HG03066 (cell line): ENCODE measurements around the gene GRK4.

Experiments used
- ATAC-seq: cut with Tn5 transposase; IDR thresholded peaks from one replicate; pipeline ENCODE4 v1.9.1; 2021; ENCODE audit warnings: low read depth; ENCODE audit not compliant: unreplicated experiment

GRK4 gene

DNA sequence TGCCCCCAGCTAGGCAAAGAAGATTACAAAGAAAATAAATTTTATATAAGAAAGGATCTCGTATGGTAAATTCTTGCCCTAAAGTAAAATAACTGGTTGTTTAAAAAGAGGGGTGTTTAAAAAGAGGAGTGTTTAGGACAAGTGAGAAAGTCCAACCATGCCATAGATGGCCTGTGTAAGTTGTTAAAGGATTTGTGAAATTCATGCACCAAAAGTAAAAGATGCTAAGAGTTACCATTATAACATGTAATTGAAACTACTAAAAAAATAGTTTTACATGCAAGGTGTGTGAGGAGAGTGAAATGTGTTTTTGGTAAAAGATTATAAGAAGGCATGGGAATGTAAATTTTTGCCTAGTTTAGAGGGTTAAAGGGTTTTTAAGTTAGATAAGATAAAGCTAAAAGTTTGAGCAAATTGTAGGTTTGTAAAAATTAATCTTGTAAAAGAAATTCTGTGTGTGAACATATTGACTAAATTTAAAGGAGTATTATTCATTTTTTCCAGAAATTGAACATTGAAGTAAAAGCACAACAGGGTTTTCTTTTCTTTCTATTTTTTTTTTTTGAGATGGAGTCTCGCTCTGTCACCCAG is 90.9 kb downstream of the GRK4 start:
- ATAC-seq, result no peak

DNA sequence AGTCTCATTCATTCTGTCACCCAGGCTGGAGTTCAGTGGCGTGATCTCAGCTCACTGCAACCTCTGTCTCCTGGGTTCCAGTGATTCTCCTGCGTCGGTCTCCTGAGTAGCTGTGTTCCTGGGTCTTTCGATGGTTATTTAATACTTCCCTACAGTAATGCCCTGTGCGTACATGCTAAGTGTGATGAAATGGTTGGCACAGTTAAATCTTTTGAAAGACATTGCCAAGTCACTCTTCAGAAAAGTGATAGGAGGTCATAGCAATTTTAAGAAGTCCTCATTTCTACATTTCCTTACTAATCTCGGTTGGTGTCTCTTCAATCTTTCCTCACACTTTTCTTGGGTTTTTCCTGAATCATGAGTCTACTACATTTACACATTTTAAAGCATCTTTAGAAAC is 96.6 kb downstream of the GRK4 start:
- ATAC-seq, result no peak

DNA sequence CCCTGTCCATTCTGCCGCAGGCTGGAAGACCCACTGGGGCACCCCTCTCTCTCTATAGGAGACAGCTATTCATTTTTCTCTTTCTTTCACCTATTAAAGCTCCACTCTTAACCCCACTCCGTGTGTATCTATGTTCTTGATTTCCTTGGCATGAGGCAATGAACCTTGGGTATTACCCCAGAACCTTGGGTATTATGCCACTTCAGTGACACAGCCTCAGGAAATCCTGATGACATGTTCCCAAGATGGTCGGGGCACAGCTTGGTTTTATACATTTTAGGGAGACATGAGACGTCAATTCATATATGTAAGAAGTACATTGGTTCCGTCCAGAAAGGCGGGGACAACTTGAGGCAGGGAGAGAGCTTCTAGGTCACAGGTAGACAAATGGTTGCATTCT is 97.6 kb downstream of the GRK4 start:
- no peak for ATAC-seq

GRCh38 chr4:3062471-3062870 is 99.1 kb downstream of the GRK4 start:
- ATAC-seq, result no peak

DNA sequence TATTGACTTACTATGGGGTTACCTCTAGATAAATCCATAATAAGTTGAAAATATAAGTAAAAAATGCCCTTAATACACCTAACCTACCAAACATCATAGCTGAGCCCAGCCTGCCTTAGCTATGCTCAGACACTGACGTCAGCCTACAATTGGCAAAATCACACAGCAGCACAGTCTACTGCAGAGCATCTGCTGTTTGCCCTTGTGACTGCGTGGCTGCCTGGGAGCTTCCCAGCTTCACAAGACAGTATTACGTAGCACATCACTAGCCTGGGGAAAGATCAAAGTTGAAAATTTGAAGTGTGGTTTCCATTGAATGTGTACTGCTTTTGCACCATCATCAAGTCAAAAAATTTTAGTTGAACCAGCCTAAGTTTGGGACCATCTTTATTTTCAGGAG is 102.2 kb downstream of the GRK4 start:
- ATAC-seq, result no peak

GRCh38 chr4:3066836-3067400 is 103.5 kb downstream of the GRK4 start:
- no peak for ATAC-seq

GRCh38 chr4:3067473-3068001 is 104.2 kb downstream of the GRK4 start:
- no peak for ATAC-seq

DNA sequence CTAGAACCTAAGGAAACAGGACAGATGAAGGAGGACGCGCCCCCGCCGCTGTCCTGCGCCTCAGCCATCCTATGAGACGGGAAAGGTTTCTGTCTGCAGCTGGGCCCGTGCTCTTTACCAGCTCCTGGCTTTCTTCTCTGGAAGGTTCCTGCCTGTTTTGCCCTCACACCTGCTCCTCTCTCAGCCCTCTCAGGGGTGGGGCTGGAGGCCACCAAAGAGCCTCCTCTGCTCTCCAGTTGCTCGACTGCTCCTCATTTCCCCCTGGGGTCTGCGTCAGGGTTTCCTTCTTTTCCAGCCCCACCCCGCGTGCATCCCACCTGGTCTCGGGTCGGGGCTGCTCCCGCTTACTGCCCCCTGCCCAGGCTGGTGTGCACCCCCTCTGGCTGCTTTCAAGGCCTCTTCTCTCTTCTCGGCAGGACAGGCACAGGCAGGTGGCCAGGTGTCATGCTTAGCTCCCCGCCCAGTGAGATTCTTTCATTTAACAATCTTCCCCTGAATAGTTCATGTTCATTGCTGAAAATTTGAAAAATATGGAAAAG is 106.4 kb downstream of the GRK4 start:
- ATAC-seq, result no peak

- ATAC-seq, result no peak
Measured at GRCh38 chr4:3070709-3071500, 107.5 kb downstream of the GRK4 start.

GRCh38 chr4:3071811-3072210 is 108.4 kb downstream of the GRK4 start:
- no peak for ATAC-seq

- ATAC-seq, result peak; percentile 19
Measured at GRCh38 chr4:3073158-3074077, 110.0 kb downstream of the GRK4 start.

DNA sequence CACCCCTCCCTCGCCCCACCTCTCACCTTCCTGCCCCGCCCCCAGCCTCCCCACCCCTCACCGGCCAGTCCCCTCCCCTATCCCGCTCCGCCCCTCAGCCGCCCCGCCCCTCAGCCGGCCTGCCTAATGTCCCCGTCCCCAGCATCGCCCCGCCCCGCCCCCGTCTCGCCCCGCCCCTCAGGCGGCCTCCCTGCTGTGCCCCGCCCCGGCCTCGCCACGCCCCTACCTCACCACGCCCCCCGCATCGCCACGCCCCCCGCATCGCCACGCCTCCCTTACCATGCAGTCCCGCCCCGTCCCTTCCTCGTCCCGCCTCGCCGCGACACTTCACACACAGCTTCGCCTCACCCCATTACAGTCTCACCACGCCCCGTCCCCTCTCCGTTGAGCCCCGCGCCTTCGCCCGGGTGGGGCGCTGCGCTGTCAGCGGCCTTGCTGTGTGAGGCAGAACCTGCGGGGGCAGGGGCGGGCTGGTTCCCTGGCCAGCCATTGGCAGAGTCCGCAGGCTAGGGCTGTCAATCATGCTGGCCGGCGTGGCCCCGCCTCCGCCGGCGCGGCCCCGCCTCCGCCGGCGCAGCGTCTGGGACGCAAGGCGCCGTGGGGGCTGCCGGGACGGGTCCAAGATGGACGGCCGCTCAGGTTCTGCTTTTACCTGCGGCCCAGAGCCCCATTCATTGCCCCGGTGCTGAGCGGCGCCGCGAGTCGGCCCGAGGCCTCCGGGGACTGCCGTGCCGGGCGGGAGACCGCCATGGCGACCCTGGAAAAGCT is 110.9 kb downstream of the GRK4 start, which contains the start of the genes HTT and HTT-AS:
HTT (plus strand) TSS at position 604 of the 768 bp plus-strand sequence; CDS start at position 749, 145 bp downstream.
HTT-AS (minus strand) TSS at position 461 of the 768 bp plus-strand sequence.
- ATAC-seq, result peak; percentile 71

GRCh38 chr4:3074846-3075651 is 111.7 kb downstream of the GRK4 start:
- ATAC-seq, result no peak

- no peak for ATAC-seq
Measured at GRCh38 chr4:3075652-3075981, 112.2 kb downstream of the GRK4 start.

- peak; percentile 32 for ATAC-seq
Measured at GRCh38 chr4:3077796-3078195, 114.4 kb downstream of the GRK4 start.

- no peak for ATAC-seq
Measured at GRCh38 chr4:3079694-3080123, 116.3 kb downstream of the GRK4 start.

GRCh38 chr4:3082925-3083515 is 119.6 kb downstream of the GRK4 start:
- ATAC-seq, result no peak

GRCh38 chr4:3083732-3084131 is 120.4 kb downstream of the GRK4 start:
- ATAC-seq, result no peak
